HG03457 (cell line): Measurements from ENCODE around the gene NPR2.

Experiments
- ATAC-seq: cut with Tn5 transposase; IDR thresholded peaks from one replicate; pipeline ENCODE4 v1.9.1; 2021; ENCODE audit warnings: moderate number of reproducible peaks; ENCODE audit not compliant: unreplicated experiment

Gene NPR2

GRCh38 chr9:35798658-35799374 is 7.4 kb downstream of the NPR2 start:
- ATAC-seq = no peak

- no peak for ATAC-seq
Observed at GRCh38 chr9:35800530-35800929, 9.1 kb downstream of the NPR2 start.

- no peak for ATAC-seq
Observed at GRCh38 chr9:35801328-35802128, 10.1 kb downstream of the NPR2 start.

GRCh38 chr9:35806101-35806500 is 14.7 kb downstream of the NPR2 start:
- ATAC-seq = no peak

GRCh38 chr9:35808433-35808832 is 17.0 kb downstream of the NPR2 start:
- no peak for ATAC-seq

GRCh38 chr9:35810122-35810521 is 18.7 kb downstream of the NPR2 start:
- ATAC-seq = no peak

DNA sequence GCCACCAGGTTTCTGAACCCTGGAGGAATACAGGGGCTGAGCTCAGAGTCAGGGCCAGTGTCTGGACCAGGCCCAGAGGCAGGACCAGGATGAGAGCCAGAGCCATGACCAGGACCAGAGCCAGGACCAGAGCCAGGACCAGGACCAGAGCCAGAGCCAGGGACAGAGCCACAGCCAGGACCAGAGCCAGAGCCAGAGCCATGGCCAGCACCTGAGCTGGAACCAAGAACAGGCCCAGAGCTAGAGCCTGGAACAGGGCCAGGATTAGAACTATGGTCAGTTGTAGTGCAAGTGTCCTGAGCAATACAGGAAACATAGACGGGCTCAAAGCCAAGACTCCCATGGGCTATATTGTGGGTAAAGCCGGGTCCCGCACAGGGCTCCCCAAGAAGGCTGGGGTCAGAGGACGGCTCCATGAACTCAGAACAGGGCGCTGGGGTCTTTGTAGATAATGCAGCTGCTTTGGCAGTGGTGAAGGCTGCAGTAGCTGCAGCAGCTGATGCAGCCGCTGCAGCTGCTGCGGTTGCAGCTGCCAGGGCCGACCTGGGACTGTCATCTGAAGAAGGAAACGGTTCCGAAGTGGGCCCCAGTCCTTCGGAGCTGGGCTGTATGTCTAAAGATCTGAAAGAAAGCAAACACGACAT is 20.1 kb downstream of the NPR2 start:
- no peak for ATAC-seq

- ATAC-seq = peak; percentile 55
Observed at GRCh38 chr9:35812025-35812602, 20.7 kb downstream of the NPR2 start, which contains the start of gene SPAG8. Gene SPAG8 (minus strand): TSS chr9:35812262. CDS start chr9:35812147, 115 bp downstream.

DNA sequence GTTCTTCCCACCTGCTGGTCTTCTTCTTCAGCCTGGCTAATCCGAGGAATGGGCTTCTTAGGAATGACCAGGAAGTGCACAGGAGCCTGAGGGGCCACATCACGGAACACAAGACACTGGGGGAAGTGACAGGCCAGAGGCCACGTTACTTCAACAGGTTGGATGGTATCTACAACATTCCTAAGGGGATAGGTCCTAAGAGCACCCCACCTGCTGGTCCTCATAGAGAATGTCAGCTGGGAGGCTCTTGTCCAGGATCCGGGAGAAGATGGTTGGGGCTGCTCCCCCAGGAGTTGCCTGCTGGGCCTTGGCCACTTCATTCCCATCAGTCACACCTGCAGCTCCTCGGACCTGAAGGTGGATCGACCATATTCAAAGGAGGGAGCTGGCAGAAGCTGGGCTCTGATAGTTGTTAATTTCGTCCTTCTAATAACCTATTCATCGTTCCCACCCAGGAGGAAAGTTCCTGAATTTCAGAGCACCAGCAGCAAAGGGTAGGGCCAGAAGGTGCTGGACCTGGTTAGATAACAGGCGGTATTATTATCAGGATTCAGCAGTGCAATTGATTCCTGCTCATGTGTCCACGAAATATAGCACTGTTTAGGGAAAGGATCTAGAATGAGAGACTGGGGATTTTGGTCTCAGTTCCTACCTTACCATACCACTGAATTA is 22.2 kb downstream of the NPR2 start:
- ATAC-seq = no peak

- peak; percentile 19 for ATAC-seq
Observed at GRCh38 chr9:35814106-35814840, 22.9 kb downstream of the NPR2 start.

- peak; percentile 51 for ATAC-seq
Observed at GRCh38 chr9:35814841-35815543, 23.6 kb downstream of the NPR2 start, which contains the start of gene HINT2. Gene HINT2 (minus strand): TSS chr9:35815042. CDS start chr9:35814979, 63 bp downstream.

- ATAC-seq = no peak
Observed at GRCh38 chr9:35816708-35817107, 25.3 kb downstream of the NPR2 start.

- ATAC-seq = no peak
Observed at GRCh38 chr9:35818341-35818740, 26.9 kb downstream of the NPR2 start.

DNA sequence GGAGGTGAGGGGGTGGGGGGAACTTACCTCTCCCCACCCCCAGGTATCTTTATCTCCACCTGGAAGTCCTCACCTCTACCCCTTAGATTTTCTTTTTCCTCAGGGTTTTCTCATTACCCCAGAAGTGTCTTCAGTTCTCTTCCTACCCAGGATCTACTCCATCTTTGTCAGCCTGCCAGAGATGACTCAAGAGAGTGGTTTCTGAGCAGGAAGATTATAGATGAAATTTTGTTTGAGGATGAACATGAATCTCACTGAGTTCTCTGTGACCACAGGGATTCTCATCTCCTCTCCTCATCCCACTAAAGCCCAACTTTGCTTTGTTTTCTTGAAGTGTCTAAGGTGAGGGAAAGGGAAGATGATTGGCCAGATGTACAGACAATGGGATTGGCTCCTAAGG is 28.7 kb downstream of the NPR2 start:
- no peak for ATAC-seq

GRCh38 chr9:35822926-35823325 is 31.5 kb downstream of the NPR2 start:
- no peak for ATAC-seq

DNA sequence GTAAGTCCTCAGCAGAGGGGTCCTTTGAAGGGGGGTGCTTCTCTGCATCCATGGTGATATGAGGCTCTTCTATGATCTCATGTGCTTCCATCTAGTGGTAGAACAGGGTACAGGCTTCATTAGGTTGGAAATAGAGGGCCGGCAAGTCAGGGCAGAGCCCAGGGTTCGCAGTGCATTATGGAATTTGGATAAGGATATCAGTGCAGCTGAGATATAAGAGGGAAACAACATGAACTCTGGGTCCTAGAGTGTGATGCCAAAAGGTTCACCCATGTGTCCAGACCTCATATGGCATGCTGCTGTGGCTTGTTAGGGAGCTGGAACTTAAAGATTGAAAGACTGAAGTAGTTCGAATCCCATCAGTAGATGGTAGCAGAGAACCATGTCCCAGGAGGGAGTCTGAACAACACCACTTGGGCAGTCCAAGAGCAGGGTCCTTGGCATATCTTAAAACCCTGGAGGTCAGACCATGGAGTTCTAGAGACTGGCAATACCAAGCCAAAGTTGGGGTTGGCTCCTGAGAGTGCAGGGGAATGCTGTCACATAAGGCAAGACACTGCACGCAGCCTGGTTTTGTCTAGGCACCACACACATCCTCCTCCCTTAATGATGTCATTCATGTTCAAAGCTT is 34.8 kb downstream of the NPR2 start:
- ATAC-seq = no peak

- no peak for ATAC-seq
Observed at GRCh38 chr9:35827486-35827885, 36.1 kb downstream of the NPR2 start.

DNA sequence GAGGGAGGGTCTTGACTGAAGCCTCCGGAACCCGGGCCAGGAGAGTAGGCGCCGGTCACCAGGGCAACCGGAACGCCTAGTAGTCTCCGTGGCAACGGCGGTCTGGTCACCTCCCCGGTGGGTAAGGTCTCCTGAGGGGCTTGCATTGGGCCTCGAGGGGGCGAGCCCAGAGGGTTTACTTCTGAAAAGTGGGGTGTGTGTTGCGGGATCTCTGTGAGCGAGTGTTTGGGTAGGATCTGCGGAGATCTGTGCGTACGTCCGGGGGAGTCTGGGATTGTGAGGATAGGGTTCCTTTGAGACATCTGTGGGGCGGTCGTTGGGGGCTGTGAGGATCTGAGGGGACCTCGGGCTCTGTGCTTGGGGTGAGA is 37.3 kb downstream of the NPR2 start, which contains the start of gene FAM221B:
FAM221B (minus strand) TSS at position 17 of the 368 bp plus-strand sequence. CDS start 2,571 bp downstream, outside the sequence.
- ATAC-seq = no peak
